HG03039 (cell line): ENCODE measurements around the gene PGBD1.
"Not testable (repeated sequence)": the region's sequence is repeated elsewhere in the genome, so short reads cannot be mapped to it uniquely, and the experiment has no call there.

Source experiments
- ATAC-seq: cut with Tn5 transposase; IDR thresholded peaks from one replicate; pipeline ENCODE4 v1.9.1; 2021; ENCODE audit warnings: mild to moderate bottlenecking, moderate library complexity; ENCODE audit not compliant: unreplicated experiment

The PGBD1 gene

DNA sequence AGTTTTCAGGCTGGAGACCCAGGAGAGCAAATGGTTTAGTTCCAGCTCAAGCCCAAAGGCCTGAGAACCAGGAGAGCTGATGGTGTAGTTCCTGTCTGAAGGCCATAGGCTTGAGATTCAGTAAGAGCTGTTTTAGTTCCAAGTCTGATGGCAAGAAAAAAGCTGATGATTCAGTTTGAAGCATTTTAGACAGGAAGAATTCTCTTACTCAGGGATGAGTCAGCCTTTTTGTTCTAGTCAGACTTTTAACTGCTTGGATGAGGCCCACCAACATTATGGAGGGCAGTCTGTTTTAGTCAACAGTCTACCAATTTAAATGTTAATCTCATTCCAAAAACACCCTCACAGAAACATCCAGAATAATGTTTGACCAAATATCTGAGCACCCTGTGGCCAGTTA lies 11.9 kb upstream of the PGBD1 start:
- ATAC-seq: no peak

GRCh38 chr6:28274888-28275287 lies 6.5 kb upstream of the PGBD1 start:
- ATAC-seq: no peak

DNA sequence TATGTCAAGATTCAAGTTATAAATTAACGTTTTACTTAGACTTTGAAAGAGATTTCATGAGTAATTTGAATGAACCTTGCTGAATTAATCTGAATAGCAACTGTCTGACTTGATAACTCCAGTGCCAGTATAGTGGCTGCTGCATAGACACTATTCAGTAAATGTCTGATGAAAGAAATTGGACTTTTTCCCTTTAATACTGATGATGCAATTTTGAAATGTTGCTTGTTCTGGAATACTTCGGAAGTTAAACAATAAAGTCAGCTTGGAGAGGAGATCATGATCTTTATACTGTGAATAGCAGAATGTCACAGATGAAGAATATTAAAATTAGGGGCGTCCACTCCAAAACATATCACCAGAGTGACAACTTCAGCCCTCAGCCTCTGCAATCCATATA lies 3.6 kb upstream of the PGBD1 start:
- no peak for ATAC-seq

DNA sequence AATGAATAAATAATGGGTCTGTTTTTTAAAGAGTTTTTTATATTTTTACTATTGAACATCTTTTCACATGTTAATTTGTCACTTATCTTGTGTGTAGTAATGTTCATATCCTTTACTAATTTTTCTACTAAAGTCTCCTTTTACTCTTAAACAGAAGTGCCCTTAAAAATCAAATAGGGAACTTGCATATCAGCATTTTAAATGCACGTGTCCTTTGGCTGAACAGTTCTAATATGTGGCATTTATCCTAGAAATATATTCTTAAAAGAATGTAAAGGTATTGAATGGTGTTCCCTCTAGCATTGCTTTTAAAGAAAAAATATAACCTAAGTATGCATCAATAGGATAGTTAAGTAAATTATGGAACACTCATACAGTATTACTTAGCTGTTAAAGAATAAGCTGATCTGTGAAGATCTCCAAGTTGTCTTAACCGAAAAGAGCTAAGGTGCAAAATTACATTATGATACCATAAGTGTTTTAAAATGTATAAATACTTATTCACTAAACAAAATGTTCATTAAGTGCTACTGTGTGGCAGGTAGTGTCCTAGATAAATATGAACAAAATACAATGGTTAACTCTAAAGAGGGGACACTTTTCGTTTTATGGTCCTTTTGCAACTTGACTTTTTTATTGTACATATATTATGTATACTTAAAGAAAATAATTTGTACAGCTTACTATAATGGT lies 631 bp upstream of the PGBD1 start:
- ATAC-seq: no peak

GRCh38 chr6:28282926-28283325 lies 1.6 kb downstream of the PGBD1 start:
- ATAC-seq: no peak

GRCh38 chr6:28291573-28291972 lies 10.2 kb downstream of the PGBD1 start:
- no peak for ATAC-seq

- ATAC-seq: no peak
These were observed 14.0 kb downstream of the PGBD1 start for GRCh38 chr6:28295326-28295725.

DNA sequence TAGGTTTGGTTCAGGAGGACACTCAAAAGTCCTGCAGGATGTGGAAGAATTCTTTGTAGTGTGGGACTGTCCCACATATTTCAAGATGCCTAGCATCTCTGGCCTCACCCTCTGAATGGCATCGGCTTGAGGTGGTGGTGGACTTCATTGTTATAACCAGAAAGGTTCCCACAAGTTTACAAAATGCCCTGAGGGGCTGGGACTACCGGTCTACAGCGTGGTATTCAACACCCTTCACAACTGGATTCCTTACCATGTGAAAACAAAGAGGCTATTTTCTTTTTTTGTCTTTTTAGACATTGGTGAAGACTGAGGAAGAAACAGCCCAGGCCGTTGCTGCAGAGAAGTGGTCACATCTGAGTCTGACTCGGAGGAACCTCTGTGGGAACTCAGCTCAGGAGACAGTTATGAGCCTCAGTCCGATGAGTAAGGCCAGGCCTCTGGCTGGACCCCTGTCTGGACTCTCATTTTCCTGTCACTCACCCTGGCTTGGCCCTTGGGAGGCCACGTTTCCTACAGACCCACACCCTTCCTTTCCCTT lies 15.2 kb downstream of the PGBD1 start:
- ATAC-seq: no peak

GRCh38 chr6:28303570-28303969 lies 22.2 kb downstream of the PGBD1 start:
- ATAC-seq: no peak

DNA sequence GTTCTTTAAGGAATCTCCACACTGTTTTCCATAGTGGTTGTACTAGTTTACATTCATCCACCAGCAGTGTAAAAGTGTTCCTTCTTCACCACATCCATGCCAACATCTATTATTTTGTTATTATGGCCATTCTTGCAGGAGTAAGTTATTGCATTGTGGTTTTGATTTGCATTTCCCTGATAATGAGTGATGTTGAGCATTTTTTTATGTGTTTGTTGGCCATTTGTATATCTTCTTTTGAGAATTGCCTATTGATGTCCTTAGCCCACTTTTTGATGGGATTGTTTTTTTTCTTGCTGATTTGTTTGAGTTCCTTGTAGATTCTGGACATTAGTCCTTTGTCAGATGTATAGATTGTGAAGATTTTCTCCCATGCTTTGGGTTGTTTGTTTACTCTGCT lies 25.0 kb downstream of the PGBD1 start:
- not testable (repeated sequence) for ATAC-seq

DNA sequence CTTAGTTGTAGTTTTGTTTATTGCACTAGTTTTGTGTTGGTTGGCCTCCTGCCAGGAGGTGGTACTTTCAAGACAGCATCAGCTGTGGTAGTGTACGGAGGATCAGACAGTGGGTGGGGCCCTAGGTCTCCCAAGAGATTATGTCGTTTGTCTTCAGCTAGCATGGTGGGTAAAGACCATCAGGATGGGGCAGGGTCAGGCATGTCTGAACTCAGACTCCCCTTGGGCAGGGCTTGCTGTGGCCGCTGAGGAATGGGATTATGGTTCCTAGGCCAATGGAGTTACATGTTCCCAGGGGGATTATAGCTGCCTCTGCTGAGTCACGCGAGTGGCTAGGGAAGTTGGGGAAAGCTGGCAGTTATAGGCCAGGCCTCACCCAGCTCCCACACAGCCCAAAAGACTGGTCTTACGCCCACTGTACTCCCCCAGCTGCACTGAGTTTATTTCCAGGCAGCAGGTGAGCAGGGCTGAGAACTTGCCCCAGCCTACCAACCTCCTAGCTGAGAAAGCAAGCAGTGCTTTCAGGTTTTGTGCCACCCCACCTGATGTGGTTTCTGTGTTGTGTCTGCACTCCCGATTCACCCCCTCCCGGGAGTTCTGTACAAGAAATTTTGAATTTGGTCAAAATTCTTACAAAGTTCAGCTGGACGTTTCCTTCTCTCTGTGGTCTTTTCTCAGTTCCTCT lies 29.9 kb downstream of the PGBD1 start:
- no peak for ATAC-seq

GRCh38 chr6:28312939-28313338 lies 31.6 kb downstream of the PGBD1 start:
- no peak for ATAC-seq

GRCh38 chr6:28315628-28316027 lies 34.3 kb downstream of the PGBD1 start:
- ATAC-seq: no peak

- ATAC-seq: not testable (repeated sequence)
These were observed 36.5 kb downstream of the PGBD1 start for GRCh38 chr6:28317866-28318265.

- ATAC-seq: no peak
These were observed 41.3 kb downstream of the PGBD1 start for GRCh38 chr6:28322661-28323060.

- ATAC-seq: no peak
These were observed 42.5 kb downstream of the PGBD1 start for GRCh38 chr6:28323813-28324424.

DNA sequence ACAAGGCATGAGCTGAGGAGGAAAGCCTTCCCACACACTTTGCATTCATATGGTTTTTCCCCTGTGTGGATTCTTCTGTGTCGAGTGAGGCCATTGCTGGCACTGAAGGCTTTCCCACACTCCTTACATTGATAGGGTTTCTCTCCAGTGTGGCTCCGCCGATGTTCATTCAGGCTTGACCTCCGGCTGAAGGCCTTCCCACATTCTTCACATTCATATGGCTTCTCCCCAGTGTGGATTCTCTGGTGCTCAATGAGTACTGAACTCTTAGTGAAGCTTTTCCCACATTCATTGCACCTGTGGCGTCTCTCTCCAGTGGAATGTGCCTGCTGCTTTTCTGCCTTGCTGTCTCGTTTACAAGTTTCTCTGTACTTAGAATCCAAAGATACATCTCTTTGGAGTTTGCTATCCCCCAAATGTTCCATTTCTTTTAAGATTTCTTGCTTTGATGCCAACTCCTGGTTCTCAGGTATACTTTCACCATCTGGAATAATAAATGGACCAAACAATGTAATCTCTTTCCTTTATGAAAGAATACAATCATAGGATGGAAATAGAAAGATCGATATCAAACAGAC lies 45.1 kb downstream of the PGBD1 start:
- no peak for ATAC-seq

GRCh38 chr6:28330041-28330440 lies 48.7 kb downstream of the PGBD1 start:
- no peak for ATAC-seq

- no peak for ATAC-seq
These were observed 51.7 kb downstream of the PGBD1 start for GRCh38 chr6:28333047-28333446.

DNA sequence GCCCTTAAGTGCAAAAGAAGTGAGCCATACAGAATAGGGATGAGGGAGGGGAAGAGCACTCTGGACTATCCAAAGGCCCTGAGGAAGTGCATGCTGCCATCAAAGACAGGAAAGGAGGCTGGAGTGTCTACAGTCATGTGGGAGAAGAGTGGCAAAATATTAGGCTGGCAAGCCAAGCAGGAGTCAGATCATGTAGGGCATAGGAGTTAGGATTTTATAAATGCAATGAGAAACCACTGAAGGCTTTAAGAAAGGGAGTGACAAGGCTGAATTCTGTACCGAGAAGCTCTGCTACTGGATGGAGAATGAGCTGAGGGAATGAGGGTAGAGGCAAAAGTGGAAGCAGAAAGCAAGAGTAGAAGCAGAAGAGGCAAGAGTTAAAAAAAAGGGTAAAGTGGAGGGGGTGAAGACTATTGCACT lies 52.2 kb downstream of the PGBD1 start:
- no peak for ATAC-seq

- no peak for ATAC-seq
These were observed 53.1 kb downstream of the PGBD1 start for GRCh38 chr6:28334286-28335039.
